Activated CD4-positive, alpha-beta T cell treated with anti-CD3 and anti-CD28 coated beads, Interleukin-2, amount 50 U/mL, for 16 hours (primary cell): ENCODE measurements around the gene SEMA6B.
"Not testable (repeated sequence)": the region's sequence is repeated elsewhere in the genome, so short reads cannot be mapped to it uniquely, and the experiment has no call there.

Experiments used
- DNase-seq: peaks from one replicate; pipeline ENCODE4 v3.0.0-alpha.2; 2020

Gene SEMA6B

DNA sequence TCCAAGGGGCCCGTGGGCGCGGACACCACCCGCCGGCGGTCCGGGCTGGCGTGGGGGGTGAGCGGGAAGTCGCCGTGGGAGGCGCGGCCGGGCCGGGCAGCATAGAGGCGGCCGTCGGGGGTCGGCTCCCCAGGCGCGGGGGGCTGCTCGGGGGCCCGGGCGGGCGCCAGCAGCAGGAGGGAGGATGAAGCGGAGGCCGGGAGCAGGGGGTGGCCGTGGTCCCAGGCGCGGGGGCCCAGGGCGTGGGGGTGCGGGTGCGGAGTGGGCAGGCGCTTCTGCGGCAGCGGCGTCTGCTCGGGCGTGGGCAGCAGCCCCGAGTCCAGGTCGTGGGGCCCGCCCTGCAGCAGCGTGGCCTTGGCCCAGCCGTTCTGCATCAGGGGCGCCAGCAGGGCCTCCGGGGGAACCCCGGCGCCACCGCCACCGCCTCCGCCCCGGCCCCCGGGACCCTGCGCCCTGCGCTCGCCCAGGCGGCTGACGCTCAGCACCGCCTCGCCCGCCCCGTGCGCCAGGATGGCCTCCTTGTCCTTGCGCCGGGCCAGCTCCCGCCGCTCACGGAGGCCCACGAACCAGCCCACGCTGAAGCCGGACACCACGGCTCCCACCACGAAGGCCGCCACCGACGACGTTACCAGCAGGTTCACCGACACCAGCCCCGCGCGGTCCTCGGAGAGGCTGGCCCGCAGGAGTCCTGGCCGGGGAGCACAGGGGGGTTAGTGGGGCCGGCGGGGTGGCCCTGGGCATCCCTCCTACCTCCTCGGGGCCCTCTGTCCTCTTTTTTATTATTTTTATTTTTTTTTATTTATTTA, 15.4 kb downstream of the SEMA6B start:
- no peak for DNase-seq

- no peak for DNase-seq
These were observed 16.3 kb downstream of the SEMA6B start for GRCh38 chr19:4542896-4543841.

DNA sequence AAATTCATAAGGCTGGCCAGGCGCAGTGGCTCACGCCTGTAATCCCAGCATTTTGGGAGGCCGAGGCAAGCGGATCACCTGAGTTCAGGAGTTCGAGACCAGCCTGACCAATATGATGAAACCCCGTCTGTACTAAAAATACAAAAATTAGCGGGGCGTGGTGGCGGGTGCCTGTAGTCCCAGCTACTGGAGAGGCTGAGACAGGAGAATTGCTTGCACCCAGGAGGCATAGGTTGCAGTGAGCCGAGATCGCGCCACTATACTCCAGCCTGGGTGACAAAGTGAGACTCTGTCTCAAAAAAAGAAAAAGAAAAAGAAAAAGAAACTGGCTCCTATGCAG, 17.7 kb downstream of the SEMA6B start:
- DNase-seq, result not testable (repeated sequence)

DNA sequence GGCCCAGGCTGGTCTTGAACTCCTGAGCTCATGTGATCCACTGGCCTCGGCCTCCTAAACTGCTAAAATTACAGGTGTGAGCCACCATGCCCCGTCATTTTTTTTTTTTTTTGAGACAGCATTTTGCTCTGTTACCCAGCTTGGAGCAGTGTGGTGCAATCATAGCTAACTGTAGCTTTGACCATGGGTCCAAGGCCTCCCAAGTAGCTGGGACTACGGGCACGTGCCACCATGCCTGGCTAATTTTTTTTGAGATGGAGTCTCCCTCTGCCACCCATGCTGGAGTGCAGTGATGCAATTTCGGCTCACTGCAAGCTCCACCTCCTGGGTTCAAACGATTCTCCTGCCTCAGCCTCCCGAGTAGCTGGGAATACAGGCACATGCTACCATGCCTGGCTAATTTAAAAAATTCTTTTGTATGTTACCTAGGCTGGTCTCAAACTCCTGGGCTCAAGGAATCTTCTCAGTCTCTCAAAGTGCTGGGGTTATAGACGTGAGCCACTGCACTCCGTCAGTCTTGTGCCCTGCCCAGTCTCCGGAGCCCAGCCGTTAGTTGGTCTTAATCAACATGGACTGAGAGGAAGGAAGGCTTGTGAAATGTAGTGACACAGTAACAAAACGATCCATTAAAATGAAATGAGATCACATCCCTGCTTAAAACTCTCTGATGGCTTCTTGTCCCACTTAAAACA, 18.2 kb downstream of the SEMA6B start:
- DNase-seq, result no peak

GRCh38 chr19:4539693-4540581, 19.5 kb downstream of the SEMA6B start, which contains the start of gene LRG1:
Gene LRG1, minus strand, starts transcription at chr19:4540036. Its CDS starts 23 bp downstream, at chr19:4540013.
- peak; percentile 16 for DNase-seq

DNA sequence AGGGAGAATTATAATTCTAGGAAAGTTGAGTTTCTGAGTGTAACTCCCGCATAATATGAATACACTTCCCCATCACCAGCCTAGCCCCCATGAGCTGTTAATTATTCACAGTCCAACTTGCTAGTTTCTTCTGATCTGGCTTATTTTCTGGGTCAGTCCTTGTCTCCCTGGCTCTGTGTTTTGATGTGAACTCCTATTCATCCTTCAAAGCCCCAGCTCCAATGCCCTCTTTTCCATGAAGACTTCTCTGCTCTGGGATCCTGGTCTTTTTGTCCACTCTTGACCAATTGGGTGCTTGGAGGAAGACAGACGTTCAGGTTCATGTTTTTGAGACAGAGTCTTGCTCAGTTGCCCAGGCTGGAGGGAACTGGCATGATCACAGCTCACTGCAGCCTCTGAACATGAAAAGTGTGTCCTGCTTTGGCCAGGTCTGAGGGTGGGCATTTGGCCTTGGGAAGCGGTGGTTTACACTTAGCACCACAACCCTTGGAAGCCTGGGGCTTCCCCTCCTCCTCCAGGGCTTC, 20.3 kb downstream of the SEMA6B start:
- DNase-seq, result no peak

DNA sequence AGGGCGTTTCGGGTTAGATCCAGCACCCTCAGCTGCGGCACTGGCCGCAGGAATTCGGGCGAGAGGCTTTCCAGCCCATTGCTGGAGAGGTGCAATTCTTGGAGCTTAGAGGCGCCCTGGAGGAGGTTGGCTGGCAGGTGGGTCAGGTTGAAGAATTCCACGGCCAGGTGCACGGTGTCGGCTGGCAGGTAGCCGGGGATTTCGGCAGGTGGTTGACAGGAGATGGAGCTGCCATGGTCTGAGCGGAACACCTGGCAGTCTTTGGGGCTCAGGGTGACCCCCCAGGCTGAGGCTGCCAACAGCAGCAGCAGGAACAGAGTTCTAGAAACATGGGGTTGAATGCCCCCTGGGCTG, 20.9 kb downstream of the SEMA6B start:
- no peak for DNase-seq

- DNase-seq, result no peak
These were observed 21.4 kb downstream of the SEMA6B start for GRCh38 chr19:4537953-4538600.

GRCh38 chr19:4536798-4537197, 22.7 kb downstream of the SEMA6B start:
- DNase-seq, result no peak

GRCh38 chr19:4534836-4535658, 24.4 kb downstream of the SEMA6B start, which contains the start of gene PLIN5:
Gene PLIN5, minus strand, starts transcription at chr19:4535224. Its CDS starts 1,150 bp downstream, at chr19:4534074.
- DNase-seq, result peak; percentile 28

GRCh38 chr19:4533835-4534424, 25.6 kb downstream of the SEMA6B start:
- DNase-seq, result no peak

- DNase-seq, result no peak
These were observed 26.1 kb downstream of the SEMA6B start for GRCh38 chr19:4533334-4533733.

- DNase-seq, result no peak
These were observed 27.8 kb downstream of the SEMA6B start for GRCh38 chr19:4531562-4532165.

DNA sequence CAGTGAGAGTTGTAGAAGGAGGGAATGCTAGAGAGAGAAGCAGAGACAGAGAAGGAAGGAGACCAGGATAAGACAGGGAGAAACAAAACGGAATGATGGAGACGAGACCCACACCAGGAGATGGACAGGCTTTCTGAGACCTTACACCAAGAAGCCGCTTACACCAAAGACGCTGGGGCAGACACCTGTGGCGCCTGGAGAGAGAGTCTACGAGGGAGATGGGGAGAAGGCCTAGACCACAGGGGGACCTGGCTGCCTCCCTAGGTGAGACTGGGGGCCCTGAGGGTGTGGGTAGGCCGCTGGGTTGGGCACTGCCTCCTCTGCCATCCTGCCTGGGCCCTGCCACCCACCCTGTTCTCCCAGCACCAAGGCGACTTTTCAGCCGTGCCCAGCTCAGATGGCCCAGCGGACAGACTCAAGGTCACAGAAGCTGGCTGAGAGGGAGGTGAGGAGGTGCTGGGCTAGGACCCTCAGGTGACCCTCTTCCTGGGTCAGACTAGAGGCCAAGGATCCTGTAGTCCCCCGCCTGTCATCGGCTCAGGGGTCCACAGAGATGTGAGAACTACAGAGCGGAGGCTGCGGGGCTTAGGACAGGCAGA, 29.5 kb downstream of the SEMA6B start:
- DNase-seq, result no peak

GRCh38 chr19:4528843-4529242, 30.6 kb downstream of the SEMA6B start:
- DNase-seq, result no peak

DNA sequence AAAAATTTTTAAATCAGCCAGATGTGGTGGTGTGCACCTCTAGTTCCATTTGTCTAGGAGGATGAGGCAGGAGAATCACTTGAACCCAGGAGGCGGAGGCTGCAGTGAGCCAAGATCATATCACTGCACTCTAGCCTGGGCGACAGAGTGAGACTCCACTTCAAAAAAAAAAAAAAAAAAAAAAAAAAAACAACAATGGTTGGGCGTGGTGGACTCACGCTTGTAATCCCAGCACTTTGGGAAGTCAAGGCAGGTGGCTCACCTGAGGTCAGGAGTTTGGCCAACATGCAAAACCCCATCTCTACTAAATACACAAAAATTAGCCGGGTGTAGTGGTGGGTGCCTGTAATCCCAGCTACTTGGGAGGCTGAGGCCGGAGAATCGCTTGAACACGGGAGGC, 32.1 kb downstream of the SEMA6B start:
- DNase-seq, result not testable (repeated sequence)

- DNase-seq, result no peak
These were observed 33.9 kb downstream of the SEMA6B start for GRCh38 chr19:4525563-4526002.

- DNase-seq, result peak; percentile 67
These were observed 34.5 kb downstream of the SEMA6B start for GRCh38 chr19:4524808-4525562.
